WERI-Rb-1 (cell line): ENCODE data around the gene NFAT5.
A peak's percentile ranks its signal among the peaks of the same experiment; 100 is the strongest.

Experiments used
- DNase-seq: peaks from one replicate; pipeline ENCODE4 v3.0.0-alpha.2; 2020
- H3K27ac ChIP-seq: fragments of 250-450 bp; sonication (Bioruptor Pico); 2 replicates; pipeline ENCODE4 v1.5.1; 2020; ENCODE audit warnings: mild to moderate bottlenecking, moderate library complexity
- H3K27me3 ChIP-seq: fragments of 250-450 bp; sonication (Bioruptor Pico); 2 replicates; pipeline ENCODE4 v1.5.1; 2021; ENCODE audit warnings: mild to moderate bottlenecking, low read depth, moderate library complexity; ENCODE audit not compliant: insufficient read depth, severe bottlenecking
- H3K36me3 ChIP-seq: fragments of 250-450 bp; sonication (Bioruptor Pico); 2 replicates; pipeline ENCODE4 v1.5.1; 2020; ENCODE audit warnings: mild to moderate bottlenecking, moderate library complexity
- H3K4me3 ChIP-seq: 2 replicates; pipeline ENCODE4 v1.5.1; 2011; ENCODE audit warnings: low read depth, mild to moderate bottlenecking, control low read depth, low read length
- H3K9me3 ChIP-seq: fragments of 250-450 bp; sonication (Bioruptor Pico); 2 replicates; pipeline ENCODE4 v1.5.1; 2021; ENCODE audit warnings: mild to moderate bottlenecking, moderate library complexity; ENCODE audit not compliant: severe bottlenecking
- CTCF ChIP-seq: IDR thresholded peaks from 2 replicates; pipeline ENCODE4 v1.5.1; 2011; ENCODE audit warnings: low read depth, mild to moderate bottlenecking, control low read depth, inconsistent platforms, low read length

The NFAT5 gene

DNA sequence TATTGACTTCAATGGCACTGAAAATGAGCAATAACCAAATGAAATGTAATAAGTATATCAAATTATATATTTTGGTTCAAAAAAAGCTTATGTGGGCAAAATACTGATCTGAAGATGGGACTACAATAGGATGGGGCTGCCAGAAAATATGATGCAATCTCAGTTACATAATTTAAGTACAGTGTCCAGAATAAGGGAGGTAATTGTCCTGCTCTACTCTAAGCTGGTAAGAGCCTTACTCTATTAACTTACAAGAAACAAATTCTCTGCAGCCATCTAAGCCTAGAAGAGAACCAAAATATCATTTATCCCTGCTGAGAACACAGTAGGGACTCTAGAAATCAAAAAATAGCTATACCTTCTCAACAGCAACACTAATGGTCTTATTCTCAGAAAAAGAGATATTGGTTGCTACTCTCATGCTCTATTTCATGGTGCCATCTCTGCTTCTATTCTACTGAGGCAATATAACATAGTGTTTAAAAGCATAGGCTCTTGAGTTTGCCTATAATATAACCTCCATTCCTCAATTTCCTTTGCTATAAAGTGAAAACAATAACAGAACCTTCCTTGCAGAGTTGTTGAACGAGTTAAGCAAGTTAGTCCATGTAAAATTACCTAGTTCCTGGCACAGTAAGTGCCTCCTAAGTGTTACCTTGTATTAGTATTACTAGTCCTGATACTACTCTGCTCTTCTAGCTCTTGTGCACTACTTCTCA, 140.6 kb downstream of the NFAT5 start:
- H3K27ac ChIP-seq: no peak overlapping the region
- TF ChIP-seq CTCF: no peak

GRCh38 chr16:69706975-69707340, 141.2 kb downstream of the NFAT5 start:
- Histone ChIP-seq H3K4me3 (no peak overlapping the region), H3K27ac (no peak overlapping the region), H3K36me3 (no peaks in the 10 kb centered on the region), H3K9me3 (no peaks in the 10 kb centered on the region), H3K27me3 (no peaks in the 10 kb centered on the region)
- TF ChIP-seq CTCF: no peak
- DNase-seq: no peak

More for the DNA sequence above, 140.6 kb downstream of the NFAT5 start:
- Histone ChIP-seq H3K4me3 (no peak overlapping the region), H3K9me3 (no peaks in the 10 kb centered on the region), H3K36me3 (no peaks in the 10 kb centered on the region), H3K27me3 (no peaks in the 10 kb centered on the region)
- no peak for DNase-seq

- Histone ChIP-seq H3K27me3 (no peaks in the 10 kb centered on the region), H3K4me3 (no peak overlapping the region), H3K27ac (no peak overlapping the region), H3K36me3 (no peaks in the 10 kb centered on the region), H3K9me3 (no peaks in the 10 kb centered on the region)
- TF ChIP-seq CTCF: no peak
- no peak for DNase-seq
These were observed 142.3 kb downstream of the NFAT5 start for GRCh38 chr16:69707920-69708683.

DNA sequence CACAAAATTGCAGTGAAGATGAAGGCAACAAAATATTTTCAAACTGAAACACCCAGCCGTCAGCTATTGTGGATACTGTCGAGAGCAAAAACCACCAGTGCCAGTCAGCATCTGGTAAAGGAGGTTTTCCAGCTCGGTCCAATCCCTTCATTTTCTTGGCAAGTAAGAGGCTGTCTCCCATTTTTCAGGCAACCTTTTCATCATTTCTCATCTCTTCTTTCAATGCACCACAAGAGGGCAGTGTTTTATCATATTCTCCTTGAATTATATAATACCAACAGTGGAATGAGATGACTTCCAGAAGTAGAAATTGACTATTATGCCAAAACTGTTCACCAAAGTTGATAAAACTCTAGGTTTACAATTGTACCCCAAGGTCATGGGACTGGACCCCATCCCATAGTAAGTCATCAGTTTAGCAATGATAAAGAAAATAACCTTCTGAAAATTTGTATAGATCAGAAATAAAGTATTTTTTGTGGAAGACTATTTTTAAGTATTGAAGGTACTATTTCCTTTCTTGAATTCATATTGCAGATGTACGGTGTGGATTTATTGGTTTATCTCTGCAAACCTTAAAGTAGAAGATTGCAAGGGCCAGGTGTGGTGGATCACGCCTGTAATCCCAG, 143.8 kb downstream of the NFAT5 start:
- Histone ChIP-seq H3K4me3 (no peak overlapping the region), H3K9me3 (no peaks in the 10 kb centered on the region), H3K27me3 (no peaks in the 10 kb centered on the region), H3K27ac (no peak overlapping the region), H3K36me3 (no peaks in the 10 kb centered on the region)
- peak; percentile 28; the same call in 1 of the 2 replicates for TF ChIP-seq CTCF
- no peak for DNase-seq

GRCh38 chr16:69711115-69711740, 145.5 kb downstream of the NFAT5 start:
- DNase-seq: no peak
- Histone ChIP-seq H3K27me3 (no peaks in the 10 kb centered on the region), H3K4me3 (no peak overlapping the region), H3K27ac (no peak overlapping the region), H3K9me3 (no peaks in the 10 kb centered on the region), H3K36me3 (no peaks in the 10 kb centered on the region)
- TF ChIP-seq CTCF: no peak
